PC-3 (cell line): ENCODE results near the gene ZEB1. TPM values are rescaled to one million over a fixed set of nuclear protein-coding genes. Genes with fewer than 3 reads are reported as not detected.

Source experiments
- ATAC-seq: fragments of 200-7000 bp; cut with Tn5 transposase; 2 replicates; pipeline ENCODE4 v1.9.1; 2020; ENCODE audit warnings: mild to moderate bottlenecking, moderate library complexity
- BruUV-seq: library from RNA; stranded (reverse); fragments of 400-500 nt; replicated peaks from 2 replicates; lab custom pipeline; 2021; lab: Mats Ljungman, UMichigan
- CTCF ChIA-PET: fragments of 300-600 bp; sonication (Branson Sonifier 250); formaldehyde crosslinking; loops from one replicate; lab custom pipeline; 2022; ENCODE audit warnings: antibody characterized with exemption; lab: Charles Lee
- POLR2A ChIA-PET: fragments of 300-600 bp; sonication (Branson Sonifier 250); formaldehyde crosslinking; loops from one replicate; lab custom pipeline; 2022; ENCODE audit warnings: antibody characterized with exemption; ENCODE audit not compliant: unreplicated experiment; lab: Charles Lee
- DNase-seq: peaks from one replicate; pipeline ENCODE4 v3.0.0-alpha.2; 2015
- H2AFZ ChIP-seq: fragments of 300-600 bp; sonication (generic); 2 replicates; pipeline ENCODE4 v1.6.0; 2016; ENCODE audit warnings: antibody characterized with exemption, low read length
- H3F3A ChIP-seq: fragments of 300-600 bp; sonication (generic); one replicate; pipeline ENCODE4 v1.6.0; 2017; ENCODE audit warnings: antibody characterized with exemption, low read length, control low read depth, mild to moderate bottlenecking; ENCODE audit not compliant: unreplicated experiment
- H3K27ac ChIP-seq: fragments of 300-600 bp; sonication (generic); 2 replicates; pipeline ENCODE4 v1.5.1; 2016; ENCODE audit warnings: mild to moderate bottlenecking, low read length
- H3K27me3 ChIP-seq: fragments of 300-600 bp; sonication (generic); 2 replicates; pipeline ENCODE4 v1.6.1; 2016; ENCODE audit warnings: low read length, mixed read lengths
- H3K36me3 ChIP-seq: fragments of 300-600 bp; sonication (generic); 2 replicates; pipeline ENCODE4 v1.6.1; 2016; ENCODE audit warnings: low read depth, mixed run types, low read length, mixed read lengths
- H3K4me1 ChIP-seq: fragments of 300-600 bp; sonication (generic); 2 replicates; pipeline ENCODE4 v1.5.1; 2016; ENCODE audit warnings: low read length; ENCODE audit not compliant: insufficient read depth
- H3K4me2 ChIP-seq: fragments of 300-600 bp; sonication (generic); 2 replicates; pipeline ENCODE4 v1.6.0; 2016; ENCODE audit warnings: low read length
- H3K4me3 ChIP-seq: fragments of 300-600 bp; sonication (generic); 2 replicates; pipeline ENCODE4 v1.5.1; 2016; ENCODE audit warnings: mild to moderate bottlenecking, low read length, mixed read lengths
- H3K79me2 ChIP-seq: fragments of 300-600 bp; sonication (generic); 2 replicates; pipeline ENCODE4 v1.6.1; 2017; ENCODE audit warnings: low read length, mixed read lengths
- H3K9ac ChIP-seq: fragments of 300-600 bp; sonication (generic); 2 replicates; pipeline ENCODE4 v1.6.0; 2016; ENCODE audit warnings: mild to moderate bottlenecking, low read length
- H3K9me2 ChIP-seq: fragments of 300-600 bp; sonication (generic); replicated peaks from 2 replicates; pipeline ENCODE4 v1.6.1; 2016; ENCODE audit warnings: mixed run types, low read length, mixed read lengths
- H3K9me3 ChIP-seq: fragments of 300-600 bp; sonication (generic); 2 replicates; pipeline ENCODE4 v1.6.1; 2016; ENCODE audit warnings: low read length, mixed read lengths
- H4K20me1 ChIP-seq: fragments of 300-600 bp; sonication (generic); 2 replicates; pipeline ENCODE4 v1.6.1; 2016; ENCODE audit warnings: low read length, mixed read lengths
- CTCF ChIP-seq: fragments of 300-600 bp; sonication (generic); conservative IDR thresholded peaks from 2 replicates; pipeline ENCODE4 v1.5.1; 2017; ENCODE audit warnings: antibody characterized with exemption, low read depth, mild to moderate bottlenecking, low read length
- EZH2 ChIP-seq: fragments of 300-600 bp; sonication (generic); IDR thresholded peaks from one replicate; pipeline ENCODE4 v1.6.1; 2017; ENCODE audit warnings: antibody characterized with exemption, mild to moderate bottlenecking, low read length; ENCODE audit not compliant: unreplicated experiment
- EZH2phosphoT487 ChIP-seq: fragments of 300-600 bp; sonication (generic); IDR thresholded peaks from 2 replicates; pipeline ENCODE4 v1.6.1; 2018; ENCODE audit warnings: mild to moderate bottlenecking, antibody characterized with exemption, low read length, borderline replicate concordance
- intact Hi-C: fragments of 100-400 bp; cut with micrococcal nuclease; formaldehyde crosslinking; loops from 2 replicates; pipeline ENCODE4 v1.9.0; 2023
- total RNA-seq: library from RNA; depleted of rRNA; stranded (reverse); fragments of >200 nt; gene quantifications from 2 replicates; pipeline ENCODE4 v1.2.3, GENCODE V29; 2014

ZEB1 gene
- total RNA-seq, 1 experiment from 2014 or later: 3.9 TPM

DNA sequence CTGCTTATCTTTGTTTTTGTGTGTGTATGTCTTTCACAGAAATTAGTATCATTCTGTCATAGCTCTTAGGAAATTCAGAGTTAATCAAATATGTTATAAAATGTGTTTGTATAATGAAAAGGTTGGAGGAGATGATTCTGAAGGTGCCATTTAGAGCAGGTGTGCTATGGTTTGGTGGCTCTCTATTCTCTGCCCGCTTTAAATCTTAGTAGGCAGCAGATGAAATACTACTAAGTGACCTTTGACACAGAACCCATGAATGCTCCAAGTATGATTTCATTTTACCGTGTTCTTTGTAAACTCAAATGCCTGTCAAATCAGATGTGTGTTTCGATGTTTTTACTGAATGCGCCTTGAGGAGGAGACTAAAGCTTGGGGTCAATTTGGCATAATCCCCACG is 24.5 kb downstream of the ZEB1 start:
- ATAC-seq: no peak
- POLR2A ChIA-PET: no interaction called here
- intact Hi-C loops: no loop called here
- Histone ChIP-seq H3K4me1 (no peaks in the 10 kb centered on the region), H2AFZ (no peak overlapping the region), H3K4me2 (no peak overlapping the region), H3K9ac (no peak overlapping the region), H4K20me1 (no peaks in the 10 kb centered on the region), H3K27me3 (no peaks in the 10 kb centered on the region), H3F3A (no peaks in the 10 kb centered on the region), H3K9me2 (no peaks in the 10 kb centered on the region), H3K9me3 (no peaks in the 10 kb centered on the region), H3K4me3 (no peak overlapping the region), H3K36me3 (no peaks in the 10 kb centered on the region), H3K27ac (no peak overlapping the region), H3K79me2 (peaks cover 18% of the 10 kb centered on the region; the same call in 1 of the 2 replicates)
- CTCF ChIA-PET: no interaction called here
- BruUV-seq: no TSS peak
- DNase-seq: no peak
- no peak for TF ChIP-seq EZH2
- TF ChIP-seq CTCF: no peak
- no peak for TF ChIP-seq EZH2phosphoT487

GRCh38 chr10:31345886-31346285 is 26.9 kb downstream of the ZEB1 start:
- Histone ChIP-seq H3K27ac (no peak overlapping the region), H3K4me1 (no peaks in the 10 kb centered on the region), H2AFZ (no peak overlapping the region), H3K9ac (no peak overlapping the region), H4K20me1 (no peaks in the 10 kb centered on the region), H3K4me2 (no peak overlapping the region), H3K9me3 (no peaks in the 10 kb centered on the region), H3K27me3 (no peaks in the 10 kb centered on the region), H3K9me2 (no peaks in the 10 kb centered on the region), H3K36me3 (no peaks in the 10 kb centered on the region), H3K4me3 (no peak overlapping the region), H3F3A (no peaks in the 10 kb centered on the region), H3K79me2 (peaks cover 26% of the 10 kb centered on the region)
- ChIA-PET CTCF (no interaction called here), POLR2A (no interaction called here)
- TF ChIP-seq EZH2phosphoT487 (no peak), EZH2 (no peak), CTCF (no peak)
- DNase-seq: no peak
- intact Hi-C loops: no loop called here
- no peak for ATAC-seq
- no TSS peak for BruUV-seq

GRCh38 chr10:31346953-31347352 is 27.9 kb downstream of the ZEB1 start:
- Histone ChIP-seq H3F3A (no peaks in the 10 kb centered on the region), H3K27ac (no peak overlapping the region), H3K9ac (no peak overlapping the region), H3K27me3 (no peaks in the 10 kb centered on the region), H3K79me2 (peaks cover 34% of the 10 kb centered on the region), H3K4me1 (no peaks in the 10 kb centered on the region), H3K36me3 (no peaks in the 10 kb centered on the region), H3K9me3 (no peaks in the 10 kb centered on the region), H3K9me2 (no peaks in the 10 kb centered on the region), H3K4me2 (no peak overlapping the region), H2AFZ (no peak overlapping the region), H4K20me1 (no peaks in the 10 kb centered on the region), H3K4me3 (no peak overlapping the region)
- BruUV-seq: no TSS peak
- no peak for ATAC-seq
- TF ChIP-seq CTCF (no peak), EZH2 (no peak), EZH2phosphoT487 (no peak)
- intact Hi-C loops: no loop called here
- no peak for DNase-seq
- POLR2A ChIA-PET: interaction anchor here (0.6 kb wide), 1 partner anchor 315 kb away, joined by 5 read pairs; the partner anchor contains the start of gene ZNF438
- CTCF ChIA-PET: no interaction called here
